AG04449 (cell line): ENCODE results near the gene IL31RA.
A peak's percentile ranks its signal among the peaks of the same experiment; 100 is the strongest.

Experiments
- CTCF ChIA-PET: fragments of 350-600 bp; formaldehyde crosslinking; extraction: SDS; loops from one replicate; lab custom pipeline; 2021; ENCODE audit warnings: antibody characterized with exemption; lab: Yijun Ruan, JAX
- POLR2A ChIA-PET: fragments of 400-600, 350-600 bp; formaldehyde crosslinking; extraction: SDS; loops from one replicate; lab custom pipeline; 2020; ENCODE audit warnings: antibody characterized with exemption, inconsistent platforms; lab: Yijun Ruan, JAX
- DNase-seq: peaks from one replicate; pipeline ENCODE4 v3.0.0-alpha.2; 2010; ENCODE audit warnings: low read depth, low spot score
- H3K4me3 ChIP-seq: 2 replicates; pipeline ENCODE4 v1.5.1; 2011; ENCODE audit warnings: low read depth, mild to moderate bottlenecking, control low read depth, low read length
- CTCF ChIP-seq: IDR thresholded peaks from one replicate; pipeline ENCODE4 v1.5.1; 2011; ENCODE audit warnings: mild to moderate bottlenecking, moderate library complexity, low read length, control low read depth, inconsistent platforms; ENCODE audit not compliant: insufficient read depth; ENCODE audit errors: missing control alignments

IL31RA gene

GRCh38 chr5:55848783-55849182, 2.4 kb upstream of the IL31RA start:
- no peak for TF ChIP-seq CTCF
- DNase-seq: no peak
- ChIA-PET CTCF (no interaction called here), POLR2A (no interaction called here)
- no peak overlapping the region for H3K4me3 ChIP-seq

GRCh38 chr5:55851675-55851979, 470 bp downstream of the IL31RA start:
- CTCF ChIA-PET: no interaction called here
- TF ChIP-seq CTCF: no peak
- POLR2A ChIA-PET: interaction anchor here (0.7 to 1.0 kb wide), 2 partner anchors 17 to 282 kb away, joined by 3 to 4 read pairs; no protein-coding TSS in a partner anchor
- peak overlapping the region; percentile 40 for H3K4me3 ChIP-seq
- no peak for DNase-seq

- ChIA-PET CTCF (interaction anchor here (1.2 kb wide), 1 partner anchor 83 kb away, joined by 3 read pairs; no protein-coding TSS in a partner anchor), POLR2A (no interaction called here)
- no peak for DNase-seq
Measured at GRCh38 chr5:55852503-55852902, 1.3 kb downstream of the IL31RA start.

GRCh38 chr5:55853041-55853670, 2.0 kb downstream of the IL31RA start:
- POLR2A ChIA-PET: interaction anchor here (0.9 kb wide), 1 partner anchor 44 kb away, joined by 3 read pairs; no protein-coding TSS in a partner anchor
- CTCF ChIA-PET: interaction anchor here (0.8 to 1.2 kb wide), 2 partner anchors 13 to 82 kb away, joined by 3 read pairs; no protein-coding TSS in a partner anchor

More at GRCh38 chr5:55852503-55852902, 1.3 kb downstream of the IL31RA start:
- H3K4me3 ChIP-seq: no peak overlapping the region
- TF ChIP-seq CTCF: no peak

GRCh38 chr5:55853818-55854217, 2.7 kb downstream of the IL31RA start:
- ChIA-PET CTCF (interaction anchor here (0.8 kb wide), 1 partner anchor 12 kb away, joined by 3 read pairs; no protein-coding TSS in a partner anchor), POLR2A (interaction anchor here (0.9 kb wide), 1 partner anchor 44 kb away, joined by 3 read pairs; no protein-coding TSS in a partner anchor)
- no peak overlapping the region for H3K4me3 ChIP-seq
- TF ChIP-seq CTCF: no peak
- peak; percentile 19 for DNase-seq

More at GRCh38 chr5:55853041-55853670, 2.0 kb downstream of the IL31RA start:
- H3K4me3 ChIP-seq: no peak overlapping the region
- no peak for DNase-seq
- TF ChIP-seq CTCF: no peak

- TF ChIP-seq CTCF: no peak
- DNase-seq: no peak
- no peak overlapping the region for H3K4me3 ChIP-seq
- ChIA-PET CTCF (interaction anchor here (0.6 to 1.5 kb wide), 4 partner anchors 8 to 553 kb away, joined by 3 to 4 read pairs (median 3); no protein-coding TSS in a partner anchor), POLR2A (no interaction called here)
Measured at GRCh38 chr5:55855509-55855908, 4.4 kb downstream of the IL31RA start.
